DMS 273 (cell line): ENCODE measurements around the gene PSMC3IP.
"Not testable (repeated sequence)": the region's sequence is repeated elsewhere in the genome, so short reads cannot be mapped to it uniquely, and the experiment has no call there.

Source experiments
- DNase-seq: peaks from one replicate; lab custom pipeline; 2025; ENCODE audit not compliant: unreplicated experiment; lab: John Stamatoyannopoulos, UW

The PSMC3IP gene

GRCh38 chr17:42562388-42563142 is 15.0 kb downstream of the PSMC3IP start:
- peak; percentile 55 for DNase-seq

DNA sequence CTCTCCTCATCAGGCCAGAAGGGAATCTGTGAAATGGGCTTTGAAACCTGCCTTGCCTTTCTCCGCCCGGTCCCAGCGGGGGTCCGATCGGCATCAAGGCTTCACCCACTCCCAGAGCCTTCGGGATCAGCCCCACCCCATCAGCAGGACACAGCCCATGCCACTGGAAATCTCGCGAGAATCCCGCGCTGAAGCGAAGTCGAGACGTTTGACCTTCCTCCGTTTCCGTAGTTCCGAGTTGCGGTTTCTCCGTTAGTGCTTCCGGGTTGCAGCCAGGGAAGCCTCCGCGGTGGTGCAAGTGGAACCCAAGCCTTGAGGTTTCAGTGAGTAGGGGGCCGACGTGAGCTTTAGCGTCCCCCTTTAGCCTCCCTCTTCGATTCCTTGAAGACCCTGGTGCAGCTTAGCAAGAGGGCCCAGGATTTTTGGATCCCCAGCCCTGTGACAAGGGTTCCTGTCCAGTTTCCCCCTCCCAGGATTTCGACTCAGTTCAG is 15.6 kb downstream of the PSMC3IP start, which contains the start of gene COASY:
TSS of gene COASY (plus strand) at position 252 of the 491 bp plus-strand sequence. CDS start 475 bp downstream, outside the sequence.
- DNase-seq, result peak; percentile 94

GRCh38 chr17:42560246-42560645 is 17.3 kb downstream of the PSMC3IP start:
- DNase-seq, result no peak

DNA sequence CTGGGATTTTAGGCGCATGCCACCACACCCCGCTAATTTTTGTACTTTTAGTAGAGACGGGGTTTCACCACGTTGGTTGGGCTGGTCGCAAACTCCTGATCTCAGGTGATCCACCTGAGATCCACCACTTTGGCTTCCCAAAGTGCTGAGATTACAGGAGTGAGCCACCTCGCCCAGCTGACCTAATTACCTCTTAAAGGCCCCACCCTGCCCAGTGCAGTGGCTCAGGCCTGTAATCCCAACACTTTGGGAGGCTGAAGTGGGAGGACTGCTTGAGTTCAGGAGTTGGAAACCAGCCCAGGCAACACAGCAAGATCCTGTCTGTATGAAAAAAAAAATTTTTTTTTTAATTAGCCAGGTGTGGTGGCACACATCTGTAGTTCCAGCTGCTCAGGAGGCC is 18.5 kb downstream of the PSMC3IP start:
- DNase-seq, result peak; percentile 27

- peak; percentile 24 for DNase-seq
These were observed 21.4 kb downstream of the PSMC3IP start for GRCh38 chr17:42555961-42556617.

DNA sequence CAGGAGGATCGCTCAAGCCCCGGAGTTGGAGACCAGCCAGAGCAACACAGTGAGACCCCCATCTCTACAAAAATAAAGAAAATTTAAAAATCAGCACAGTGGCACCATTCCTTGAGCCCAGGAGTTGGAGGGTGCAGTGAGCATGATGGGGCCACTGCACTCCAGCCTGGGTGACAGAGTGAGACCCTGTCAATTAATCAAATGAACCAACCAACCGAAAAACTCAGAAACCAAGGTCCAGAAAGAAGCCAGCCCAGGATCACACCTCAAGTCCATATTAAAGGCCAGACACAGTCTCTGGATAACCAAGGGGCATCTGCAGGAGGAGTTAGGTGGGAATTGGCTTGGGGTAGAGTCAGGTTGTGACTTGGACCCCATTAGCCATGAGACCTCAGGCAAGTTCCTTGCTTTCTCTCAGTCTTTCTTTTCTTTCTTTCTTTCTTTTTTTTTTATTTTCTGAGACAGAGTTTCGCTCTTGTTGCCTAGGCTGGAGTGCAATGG is 22.4 kb downstream of the PSMC3IP start:
- no peak for DNase-seq

- DNase-seq, result peak; percentile 87
These were observed 23.0 kb downstream of the PSMC3IP start for GRCh38 chr17:42554250-42555121.

DNA sequence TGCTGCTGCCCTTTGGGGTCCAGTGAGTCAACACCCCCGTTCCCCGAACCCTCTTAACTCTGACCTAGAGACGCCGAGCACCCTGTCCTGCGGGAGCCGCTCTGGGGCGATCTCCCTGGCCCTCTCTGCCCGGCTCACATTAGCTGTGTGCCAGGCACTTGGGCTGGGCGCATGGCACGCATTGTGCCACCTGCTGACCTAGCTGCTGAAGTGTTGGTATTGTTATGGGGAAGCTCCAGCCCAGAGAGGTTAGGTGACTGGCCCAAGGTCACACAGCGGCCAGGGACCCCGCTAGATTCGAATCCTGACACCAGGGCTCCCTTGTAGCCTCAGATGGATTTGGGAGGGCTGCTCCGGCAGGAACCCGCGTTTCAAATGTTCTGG is 23.7 kb downstream of the PSMC3IP start:
- peak; percentile 38 for DNase-seq

DNA sequence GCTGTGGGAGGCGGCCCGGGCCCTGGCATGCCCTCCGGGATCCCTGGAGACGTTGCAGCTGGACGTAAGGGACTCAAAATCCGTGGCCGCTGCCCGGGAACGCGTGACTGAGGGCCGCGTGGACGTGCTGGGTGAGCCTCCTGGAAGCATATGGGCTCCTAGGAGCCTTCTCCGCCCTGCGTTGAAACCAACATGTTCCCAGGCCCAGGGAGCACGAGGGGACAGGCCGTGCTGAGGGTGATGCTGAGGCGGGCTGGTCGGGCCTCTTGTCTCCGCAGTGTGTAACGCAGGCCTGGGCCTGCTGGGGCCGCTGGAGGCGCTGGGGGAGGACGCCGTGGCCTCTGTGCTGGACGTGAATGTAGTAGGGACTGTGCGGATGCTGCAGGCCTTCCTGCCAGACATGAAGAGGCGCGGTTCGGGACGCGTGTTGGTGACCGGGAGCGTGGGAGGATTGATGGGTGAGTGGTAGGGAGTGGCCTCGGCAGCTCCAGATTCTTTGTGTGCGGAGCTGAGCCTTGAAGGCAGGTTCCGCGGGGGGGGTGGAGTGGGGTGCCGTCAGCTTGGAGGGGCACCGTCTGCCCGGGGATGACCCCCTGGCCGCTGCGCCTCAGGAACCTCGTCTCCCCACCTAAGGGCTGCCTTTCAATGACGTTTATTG is 24.2 kb downstream of the PSMC3IP start:
- DNase-seq, result no peak

DNA sequence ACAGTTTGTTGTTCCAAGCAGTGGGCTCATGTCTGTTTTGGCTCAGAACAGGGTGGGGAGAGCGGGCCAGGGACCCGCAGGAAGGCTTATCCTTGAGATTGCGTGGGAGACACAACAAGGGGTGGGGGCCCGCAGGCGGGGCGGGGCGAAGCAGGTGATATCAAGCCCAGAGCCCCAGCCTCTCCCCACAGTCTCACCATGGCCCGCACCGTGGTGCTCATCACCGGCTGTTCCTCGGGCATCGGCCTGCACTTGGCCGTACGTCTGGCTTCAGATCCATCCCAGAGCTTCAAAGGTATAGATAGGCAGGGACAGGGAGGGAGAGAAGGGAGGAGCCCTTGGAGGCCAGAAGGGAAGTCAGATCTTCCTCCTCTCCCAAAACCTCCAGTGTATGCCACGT is 24.8 kb downstream of the PSMC3IP start, which contains the start of gene HSD17B1:
TSS of gene HSD17B1 (plus strand) at position 188 of the 400 bp plus-strand sequence. CDS start at position 199, 11 bp downstream.
- not testable (repeated sequence) for DNase-seq

- DNase-seq, result no peak
These were observed 28.4 kb downstream of the PSMC3IP start for GRCh38 chr17:42548993-42549755.

DNA sequence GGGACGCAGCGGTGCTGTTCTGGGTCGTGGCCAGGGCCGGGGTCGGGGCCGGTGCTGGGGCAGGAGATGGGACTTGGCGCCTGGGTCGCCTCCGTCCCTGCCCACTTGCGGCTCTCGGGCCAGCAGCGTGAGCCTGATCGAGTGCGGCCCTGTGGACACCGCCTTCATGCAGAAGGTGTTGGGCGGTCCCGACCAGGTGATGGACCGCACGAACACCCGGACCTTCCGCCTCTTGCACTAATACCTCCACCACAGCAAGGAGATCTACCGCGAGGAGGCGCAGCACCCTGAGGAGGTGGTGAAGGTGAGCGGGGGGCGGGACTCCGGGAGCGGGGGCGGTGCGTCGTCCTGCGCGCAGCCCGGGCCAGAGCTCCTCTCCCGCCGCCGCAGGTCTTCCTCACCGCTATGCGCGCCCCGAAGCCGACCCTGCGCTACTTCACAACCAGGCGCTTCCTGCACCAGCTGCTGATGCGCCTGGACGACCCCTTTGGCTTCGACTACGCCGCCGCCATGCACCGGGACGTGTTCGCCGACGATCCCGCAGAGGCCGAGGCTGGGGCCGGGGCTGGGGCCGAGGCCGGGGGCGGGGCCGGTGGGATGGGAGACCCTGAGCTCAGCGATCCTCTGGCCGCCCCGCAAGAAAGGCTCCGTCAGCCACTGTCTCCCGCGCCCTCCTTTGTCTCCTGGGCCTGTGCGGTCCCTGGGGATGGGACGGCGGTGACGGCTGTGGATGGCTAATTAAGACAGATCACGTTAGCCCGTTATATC is 29.3 kb downstream of the PSMC3IP start:
- DNase-seq, result peak; percentile 84

- DNase-seq, result no peak
These were observed 29.8 kb downstream of the PSMC3IP start for GRCh38 chr17:42547698-42548069.

GRCh38 chr17:42547001-42547461 is 30.5 kb downstream of the PSMC3IP start:
- peak; percentile 42 for DNase-seq

DNA sequence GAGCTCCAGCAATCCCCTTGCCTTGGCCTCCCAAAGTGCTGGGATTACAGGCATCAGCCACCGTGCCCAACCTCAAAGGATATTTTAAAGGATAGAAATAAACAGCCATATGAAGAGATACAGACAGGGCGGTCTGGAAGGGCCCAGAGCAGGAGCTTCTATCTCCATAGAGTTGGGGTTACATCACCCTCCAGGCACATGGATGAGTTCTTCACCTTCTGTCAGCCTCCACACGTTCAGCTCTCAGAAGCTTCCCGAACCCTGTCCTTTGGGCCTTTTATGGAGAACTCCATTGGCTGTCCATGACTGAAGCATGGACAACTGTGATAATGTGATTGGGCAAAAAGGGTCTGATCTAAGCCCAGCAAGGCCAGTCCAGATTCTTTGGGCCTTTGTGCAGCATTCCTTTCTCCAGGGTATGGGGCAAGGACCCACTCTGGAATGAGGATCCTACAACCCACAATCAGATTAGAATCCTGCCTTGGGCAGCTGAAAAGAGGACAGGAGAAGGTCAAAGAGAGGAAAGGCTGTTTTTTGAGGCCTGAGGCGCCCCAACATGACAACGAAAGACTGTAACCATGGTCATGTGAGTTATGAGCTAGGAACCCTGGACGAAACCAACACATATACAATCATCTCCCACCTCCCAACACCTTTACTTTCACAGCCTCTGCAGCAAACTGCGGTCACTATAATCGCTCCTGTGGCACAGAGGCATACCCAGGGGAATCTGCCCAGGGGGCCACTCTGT is 31.6 kb downstream of the PSMC3IP start:
- not testable (repeated sequence) for DNase-seq

- no peak for DNase-seq
These were observed 32.6 kb downstream of the PSMC3IP start for GRCh38 chr17:42544874-42545283.

DNA sequence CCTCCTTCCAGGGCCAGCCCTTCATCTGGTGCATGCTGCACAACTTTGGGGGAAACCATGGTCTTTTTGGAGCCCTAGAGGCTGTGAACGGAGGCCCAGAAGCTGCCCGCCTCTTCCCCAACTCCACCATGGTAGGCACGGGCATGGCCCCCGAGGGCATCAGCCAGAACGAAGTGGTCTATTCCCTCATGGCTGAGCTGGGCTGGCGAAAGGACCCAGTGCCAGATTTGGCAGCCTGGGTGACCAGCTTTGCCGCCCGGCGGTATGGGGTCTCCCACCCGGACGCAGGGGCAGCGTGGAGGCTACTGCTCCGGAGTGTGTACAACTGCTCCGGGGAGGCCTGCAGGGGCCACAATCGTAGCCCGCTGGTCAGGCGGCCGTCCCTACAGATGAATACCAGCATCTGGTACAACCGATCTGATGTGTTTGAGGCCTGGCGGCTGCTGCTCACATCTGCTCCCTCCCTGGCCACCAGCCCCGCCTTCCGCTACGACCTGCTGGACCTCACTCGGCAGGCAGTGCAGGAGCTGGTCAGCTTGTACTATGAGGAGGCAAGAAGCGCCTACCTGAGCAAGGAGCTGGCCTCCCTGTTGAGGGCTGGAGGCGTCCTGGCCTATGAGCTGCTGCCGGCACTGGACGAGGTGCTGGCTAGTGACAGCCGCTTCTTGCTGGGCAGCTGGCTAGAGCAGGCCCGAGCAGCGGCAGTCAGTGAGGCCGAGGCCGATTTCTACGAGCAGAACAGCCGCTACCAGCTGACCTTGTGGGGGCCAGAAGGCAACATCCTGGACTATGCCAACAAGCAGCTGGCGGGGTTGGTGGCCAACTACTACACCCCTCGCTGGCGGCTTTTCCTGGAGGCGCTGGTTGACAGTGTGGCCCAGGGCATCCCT is 34.1 kb downstream of the PSMC3IP start:
- no peak for DNase-seq
